Measurements from ENCODE around the gene FFAR2.
"Not testable (repeated sequence)": the region's sequence is repeated elsewhere in the genome, so short reads cannot be mapped to it uniquely, and the experiment has no call there.

Gene FFAR2

DNA sequence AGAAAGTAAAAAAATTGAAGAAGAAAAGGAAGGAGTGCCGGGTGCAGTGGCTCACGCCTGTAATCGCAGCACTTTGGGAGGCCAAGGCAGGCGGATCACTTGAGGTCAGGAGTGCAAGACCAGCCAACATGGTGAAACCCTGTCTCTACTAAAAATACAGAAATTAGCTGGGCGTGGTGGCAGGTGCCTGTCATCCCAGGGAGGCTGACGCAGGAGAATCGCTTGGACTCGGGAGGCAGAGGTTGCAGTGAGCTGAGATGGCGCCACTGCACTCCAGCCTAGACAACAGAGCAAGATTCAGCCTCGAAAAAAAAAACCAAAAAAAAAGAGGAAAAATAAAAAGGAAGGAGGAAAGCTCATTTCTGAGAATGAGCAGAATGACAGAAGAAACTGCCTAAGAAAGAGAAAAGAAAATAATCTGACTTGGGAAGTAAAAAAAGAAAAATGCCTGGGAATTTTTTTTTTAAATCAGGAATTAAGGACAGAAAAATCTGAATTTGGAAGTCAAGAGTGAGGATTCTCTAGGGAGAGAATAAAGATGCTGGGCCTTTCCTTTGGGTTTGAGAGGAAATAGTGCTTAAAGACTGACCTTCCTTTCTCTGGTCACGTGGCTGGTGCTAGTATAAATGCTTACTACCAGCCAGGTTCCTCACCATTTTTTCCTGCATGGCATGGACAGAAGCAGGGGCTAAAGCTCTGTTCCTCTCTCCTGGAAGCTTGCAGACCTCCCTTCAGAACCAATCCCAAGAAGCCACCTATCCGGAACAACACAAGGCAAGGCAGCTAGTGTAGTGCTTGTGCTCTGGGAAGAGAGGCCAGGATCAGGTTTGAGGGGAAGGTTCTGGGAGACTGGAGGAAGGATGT is at the start of gene FFAR2:
TSS of gene FFAR2 (plus strand) at position 652 of the 864 bp plus-strand sequence. CDS start 1,458 bp downstream, outside the sequence.
- Histone ChIP-seq H3K9ac (ENCODE audit: insufficient read length) (no peak within 1 kb of the TSS), H3K27ac (no peak within 1 kb of the TSS), H3K36me3 (ENCODE audit: insufficient read depth, low read length) (no peaks in the 10 kb centered on the region), H3K9me3 (ENCODE audit: low read depth, low read length) (no peaks in the 10 kb centered on the region), H3K4me3 (no peak within 1 kb of the TSS)
- DNase-seq (ENCODE audit: low read depth, low spot score), result no peak
- TF ChIP-seq FOXP2 (optimal IDR thresholded peaks at IDR 0.05; ENCODE audit: control extremely low read depth, extremely low read length, insufficient read depth) (no peak), POLR2AphosphoS5 (IDR thresholded peaks at IDR 0.05; ENCODE audit: borderline replicate concordance, low read depth, low read length) (no peak), EZH2 (IDR thresholded peaks at IDR 0.05) (no peak)

- no peak overlapping the region for H3K27ac ChIP-seq
- H3K36me3 ChIP-seq (ENCODE audit: insufficient read depth, low read length), result no peaks in the 10 kb centered on the region
- no peak for DNase-seq (ENCODE audit: low read depth, low spot score)
- no peak overlapping the region for H3K9ac ChIP-seq (ENCODE audit: insufficient read length)
- TF ChIP-seq EZH2 (IDR thresholded peaks at IDR 0.05), result no peak
- TF ChIP-seq FOXP2 (optimal IDR thresholded peaks at IDR 0.05; ENCODE audit: control extremely low read depth, extremely low read length, insufficient read depth), result no peak
- TF ChIP-seq POLR2AphosphoS5 (IDR thresholded peaks at IDR 0.05; ENCODE audit: borderline replicate concordance, low read depth, low read length), result no peak
- H3K4me3 ChIP-seq, result no peak overlapping the region
- H3K9me3 ChIP-seq (ENCODE audit: low read depth, low read length), result no peaks in the 10 kb centered on the region
These were observed 49.5 kb upstream of the FFAR2 start for GRCh38 chr19:35398570-35398969.

- Histone ChIP-seq H3K4me3 (no peak overlapping the region), H3K36me3 (ENCODE audit: insufficient read depth, low read length) (no peaks in the 10 kb centered on the region), H3K27ac (no peak overlapping the region), H3K9me3 (ENCODE audit: low read depth, low read length) (no peaks in the 10 kb centered on the region), H3K9ac (ENCODE audit: insufficient read length) (no peak overlapping the region)
- DNase-seq (ENCODE audit: low read depth, low spot score), result no peak
- TF ChIP-seq POLR2AphosphoS5 (IDR thresholded peaks at IDR 0.05; ENCODE audit: borderline replicate concordance, low read depth, low read length) (no peak), EZH2 (IDR thresholded peaks at IDR 0.05) (no peak), FOXP2 (optimal IDR thresholded peaks at IDR 0.05; ENCODE audit: control extremely low read depth, extremely low read length, insufficient read depth) (no peak)
These were observed 48.8 kb upstream of the FFAR2 start for GRCh38 chr19:35399231-35399630.

DNA sequence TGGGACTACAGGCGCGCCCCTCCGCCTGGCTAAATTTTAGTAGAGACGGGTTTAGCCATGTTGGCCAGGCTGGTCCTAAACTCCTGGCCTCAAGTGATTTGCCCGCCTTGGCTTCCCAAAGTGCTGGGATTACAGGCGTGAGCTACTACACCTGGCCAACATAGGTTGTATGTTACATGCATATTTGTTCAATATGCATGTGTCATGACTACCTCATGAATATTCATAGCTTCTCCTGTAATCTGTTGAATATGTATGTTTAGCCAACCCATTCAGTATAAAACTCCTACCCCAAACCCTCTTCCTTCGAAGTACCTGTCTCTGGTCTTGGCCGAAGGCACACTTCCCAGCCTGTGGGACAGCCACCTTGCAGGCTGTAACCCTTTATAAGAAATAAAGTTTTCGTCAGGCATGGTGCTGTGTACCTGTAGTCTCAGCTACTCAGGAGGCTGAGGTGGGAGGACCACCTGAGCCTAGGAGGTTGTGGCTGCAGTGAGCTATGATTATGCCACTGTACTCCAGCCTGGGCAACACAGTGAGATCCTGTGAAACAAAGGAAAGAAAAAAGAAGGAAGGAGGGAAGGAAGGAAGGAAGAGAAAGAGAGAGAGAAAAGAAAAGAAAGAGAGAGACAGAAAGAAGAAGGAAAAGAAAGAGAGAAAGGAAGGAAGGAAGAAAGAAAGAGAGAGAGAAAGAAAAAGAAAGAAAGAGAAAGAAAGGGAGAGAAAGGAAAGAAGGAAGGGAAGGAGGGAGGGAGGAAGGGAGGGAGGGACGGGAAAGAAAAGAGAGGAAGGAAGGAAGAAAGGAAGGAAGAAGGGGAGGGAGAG is 47.9 kb upstream of the FFAR2 start:
- Histone ChIP-seq H3K9ac (ENCODE audit: insufficient read length) (no peak overlapping the region), H3K36me3 (ENCODE audit: insufficient read depth, low read length) (no peaks in the 10 kb centered on the region), H3K4me3 (no peak overlapping the region), H3K9me3 (ENCODE audit: low read depth, low read length) (no peaks in the 10 kb centered on the region), H3K27ac (no peak overlapping the region)
- TF ChIP-seq EZH2 (IDR thresholded peaks at IDR 0.05), result no peak
- TF ChIP-seq FOXP2 (optimal IDR thresholded peaks at IDR 0.05; ENCODE audit: control extremely low read depth, extremely low read length, insufficient read depth), result no peak
- no peak for TF ChIP-seq POLR2AphosphoS5 (IDR thresholded peaks at IDR 0.05; ENCODE audit: borderline replicate concordance, low read depth, low read length)
- no peak for DNase-seq (ENCODE audit: low read depth, low spot score)

GRCh38 chr19:35400773-35401100 is 47.3 kb upstream of the FFAR2 start:
- TF ChIP-seq EZH2 (IDR thresholded peaks at IDR 0.05) (no peak), POLR2AphosphoS5 (IDR thresholded peaks at IDR 0.05; ENCODE audit: borderline replicate concordance, low read depth, low read length) (no peak), FOXP2 (optimal IDR thresholded peaks at IDR 0.05; ENCODE audit: control extremely low read depth, extremely low read length, insufficient read depth) (no peak)

DNA sequence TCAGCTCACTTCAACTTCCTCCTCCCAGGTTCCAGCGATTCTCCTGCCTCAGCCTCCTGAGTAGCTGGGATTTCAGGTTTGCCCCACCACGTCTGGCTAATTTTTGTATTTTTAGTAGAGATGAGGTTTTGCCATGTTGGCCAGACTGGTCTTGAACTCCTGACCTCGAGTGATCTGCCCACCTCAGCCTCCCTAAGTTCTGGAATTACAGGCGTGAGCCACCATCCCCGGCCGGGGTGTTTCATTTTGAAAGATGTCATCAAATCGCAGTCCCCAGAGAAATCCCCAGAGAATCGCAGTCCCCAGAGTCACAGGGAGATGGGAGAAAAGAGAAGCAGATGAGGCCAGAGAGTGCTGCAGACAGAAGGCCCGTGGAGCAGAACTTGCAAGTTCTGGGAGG is 46.6 kb upstream of the FFAR2 start:
- not testable (repeated sequence) for DNase-seq (ENCODE audit: low read depth, low spot score); H3K36me3 ChIP-seq (ENCODE audit: insufficient read depth, low read length); H3K9ac ChIP-seq (ENCODE audit: insufficient read length); H3K9me3 ChIP-seq (ENCODE audit: low read depth, low read length); H3K4me3 ChIP-seq; H3K27ac ChIP-seq

More at GRCh38 chr19:35400773-35401100, 47.3 kb upstream of the FFAR2 start:
- Histone ChIP-seq H3K27ac (no peak overlapping the region), H3K9me3 (ENCODE audit: low read depth, low read length) (no peaks in the 10 kb centered on the region), H3K4me3 (no peak overlapping the region), H3K9ac (ENCODE audit: insufficient read length) (no peak overlapping the region), H3K36me3 (ENCODE audit: insufficient read depth, low read length) (no peaks in the 10 kb centered on the region)
- no peak for DNase-seq (ENCODE audit: low read depth, low spot score)

DNA sequence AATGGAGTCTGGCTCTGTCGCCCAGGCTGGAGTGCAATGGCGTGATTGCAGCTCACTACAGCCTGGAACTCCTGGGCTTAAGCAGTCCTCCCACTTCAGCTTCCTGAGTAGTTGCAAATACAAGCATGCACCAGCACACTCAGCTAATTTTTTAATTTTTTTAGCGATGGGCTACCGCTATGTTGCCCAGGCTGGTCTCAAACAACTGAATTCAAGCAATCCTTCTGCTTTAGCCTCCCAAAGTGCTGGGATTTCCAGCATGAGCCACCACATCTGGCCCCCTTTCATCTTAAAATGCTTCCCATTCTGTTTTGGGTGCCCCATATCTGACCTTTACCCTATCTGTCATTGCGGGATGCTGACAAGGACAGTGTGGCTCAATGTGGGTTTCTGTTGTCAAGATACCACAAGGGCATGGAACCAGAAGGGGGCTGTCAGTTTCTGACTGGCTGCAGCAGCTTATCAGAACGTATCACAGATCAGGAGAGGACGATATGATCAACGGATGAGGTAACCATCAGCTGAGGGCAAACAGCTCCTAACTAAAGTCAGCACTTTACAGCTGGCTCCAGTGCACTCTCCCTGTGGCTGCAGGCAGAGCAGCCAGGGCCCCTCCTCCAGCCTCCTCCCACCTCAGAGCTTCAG is 44.8 kb upstream of the FFAR2 start:
- TF ChIP-seq POLR2AphosphoS5 (IDR thresholded peaks at IDR 0.05; ENCODE audit: borderline replicate concordance, low read depth, low read length), result no peak
- no peak for TF ChIP-seq EZH2 (IDR thresholded peaks at IDR 0.05)
- no peaks in the 10 kb centered on the region for H3K9me3 ChIP-seq (ENCODE audit: low read depth, low read length)
- H3K36me3 ChIP-seq (ENCODE audit: insufficient read depth, low read length), result no peaks in the 10 kb centered on the region
- no peak for DNase-seq (ENCODE audit: low read depth, low spot score)
- no peak overlapping the region for H3K4me3 ChIP-seq
- no peak overlapping the region for H3K27ac ChIP-seq
- H3K9ac ChIP-seq (ENCODE audit: insufficient read length), result no peak overlapping the region

DNA sequence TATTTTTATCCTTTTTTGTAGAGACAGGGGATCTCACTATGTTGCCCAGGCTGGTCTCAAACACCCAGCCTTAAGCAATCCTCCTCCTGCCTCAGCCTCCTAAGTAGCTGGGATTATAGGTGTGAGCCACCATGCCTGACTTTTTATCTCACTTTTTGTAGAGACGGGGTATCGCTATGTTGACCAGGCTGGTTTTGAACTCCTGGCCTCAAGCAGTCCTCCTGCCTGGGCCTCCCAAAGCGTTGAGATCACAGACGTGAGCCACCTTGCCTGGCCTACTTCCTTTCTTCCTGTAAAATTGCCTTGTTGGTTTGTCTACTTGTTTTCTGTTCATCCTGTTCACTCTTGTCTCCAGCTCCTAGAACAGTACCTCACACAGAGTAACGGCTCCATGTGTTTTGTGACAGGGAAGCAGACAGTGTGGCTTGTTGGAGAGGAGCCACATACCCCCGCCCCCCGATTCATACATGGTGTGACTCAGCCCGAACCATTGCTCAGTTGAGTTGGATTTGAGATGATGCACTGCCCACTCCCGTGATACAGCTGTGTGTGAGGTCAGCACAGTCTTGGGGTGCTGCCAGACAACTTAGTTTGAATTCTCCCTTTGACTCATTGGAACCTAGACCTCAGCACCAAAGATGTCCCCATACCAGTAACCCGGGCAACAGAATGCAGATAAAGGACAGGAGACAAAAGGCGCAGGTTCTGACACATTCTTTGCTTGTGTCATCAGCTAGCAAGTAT is 43.0 kb upstream of the FFAR2 start:
- Histone ChIP-seq H3K36me3 (ENCODE audit: insufficient read depth, low read length) (no peaks in the 10 kb centered on the region), H3K9ac (ENCODE audit: insufficient read length) (no peak overlapping the region), H3K27ac (no peak overlapping the region), H3K4me3 (no peak overlapping the region), H3K9me3 (ENCODE audit: low read depth, low read length) (no peaks in the 10 kb centered on the region)
- no peak for DNase-seq (ENCODE audit: low read depth, low spot score)
- TF ChIP-seq POLR2AphosphoS5 (IDR thresholded peaks at IDR 0.05; ENCODE audit: borderline replicate concordance, low read depth, low read length) (no peak), FOXP2 (optimal IDR thresholded peaks at IDR 0.05; ENCODE audit: control extremely low read depth, extremely low read length, insufficient read depth) (no peak), EZH2 (IDR thresholded peaks at IDR 0.05) (no peak)

Data from SK-N-MC (cell line).